ENCODE results near the gene TGFBR3.

TGFBR3 gene

DNA sequence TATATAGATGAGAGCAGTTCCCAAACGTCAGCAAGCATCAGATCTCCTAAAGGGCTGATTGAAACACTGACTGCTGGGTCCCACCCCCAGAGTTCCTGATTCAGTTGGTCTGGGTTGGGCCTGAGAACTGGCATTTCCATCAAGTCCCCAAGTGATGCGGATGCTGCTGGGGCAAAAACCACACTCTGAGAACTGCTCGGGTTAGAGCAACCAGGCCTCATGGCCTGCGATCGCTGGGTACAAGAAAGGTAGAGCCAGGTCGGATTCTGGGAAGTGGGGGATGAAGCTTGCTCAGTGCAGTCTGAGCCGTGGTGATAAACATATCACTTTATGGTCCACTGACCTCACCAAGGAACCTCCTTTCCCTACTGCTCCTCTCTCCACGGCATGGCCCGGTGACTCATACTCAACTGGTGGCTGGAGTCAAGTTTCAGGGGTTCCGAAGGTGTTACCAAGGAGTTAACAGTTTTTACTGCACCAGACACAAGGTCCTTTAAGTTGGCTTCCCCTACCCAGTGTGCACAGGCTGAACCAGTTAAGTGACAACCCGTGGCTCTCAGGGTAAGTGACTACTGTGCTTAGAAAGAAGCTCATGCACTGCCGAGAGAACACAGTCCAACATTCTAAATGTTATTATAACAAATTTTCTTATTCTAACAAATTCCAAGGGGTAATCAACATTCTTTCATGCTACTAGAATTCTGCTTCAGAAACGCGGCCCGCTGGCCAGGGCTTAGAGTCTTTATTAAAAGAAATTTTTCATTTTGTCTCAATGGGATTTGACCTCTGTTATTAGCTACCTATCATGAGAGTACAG is 153.5 kb downstream of the TGFBR3 start:
- DNase-seq (ENCODE audit: low spot score), result no peak

DNA sequence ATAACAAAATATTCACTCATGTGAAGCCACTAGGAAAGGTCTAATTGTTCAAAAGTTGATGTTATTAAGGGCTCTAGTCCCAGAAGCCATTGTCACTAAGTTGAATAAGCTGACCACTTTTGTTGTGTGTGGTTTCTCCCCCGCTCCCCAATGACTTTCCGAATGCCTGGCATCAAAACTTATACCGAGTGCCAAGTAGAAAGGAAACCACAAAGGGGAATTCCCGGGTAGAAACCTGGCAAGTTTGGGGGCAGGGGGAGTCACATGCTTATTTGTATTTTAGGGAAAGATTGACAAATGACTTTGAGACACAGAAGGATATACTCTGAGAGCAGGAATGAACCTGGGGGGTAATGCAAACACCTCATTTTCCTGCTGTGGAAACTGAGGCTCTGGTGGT is 154.1 kb downstream of the TGFBR3 start:
- DNase-seq (ENCODE audit: low spot score), result peak; percentile 18

DNA sequence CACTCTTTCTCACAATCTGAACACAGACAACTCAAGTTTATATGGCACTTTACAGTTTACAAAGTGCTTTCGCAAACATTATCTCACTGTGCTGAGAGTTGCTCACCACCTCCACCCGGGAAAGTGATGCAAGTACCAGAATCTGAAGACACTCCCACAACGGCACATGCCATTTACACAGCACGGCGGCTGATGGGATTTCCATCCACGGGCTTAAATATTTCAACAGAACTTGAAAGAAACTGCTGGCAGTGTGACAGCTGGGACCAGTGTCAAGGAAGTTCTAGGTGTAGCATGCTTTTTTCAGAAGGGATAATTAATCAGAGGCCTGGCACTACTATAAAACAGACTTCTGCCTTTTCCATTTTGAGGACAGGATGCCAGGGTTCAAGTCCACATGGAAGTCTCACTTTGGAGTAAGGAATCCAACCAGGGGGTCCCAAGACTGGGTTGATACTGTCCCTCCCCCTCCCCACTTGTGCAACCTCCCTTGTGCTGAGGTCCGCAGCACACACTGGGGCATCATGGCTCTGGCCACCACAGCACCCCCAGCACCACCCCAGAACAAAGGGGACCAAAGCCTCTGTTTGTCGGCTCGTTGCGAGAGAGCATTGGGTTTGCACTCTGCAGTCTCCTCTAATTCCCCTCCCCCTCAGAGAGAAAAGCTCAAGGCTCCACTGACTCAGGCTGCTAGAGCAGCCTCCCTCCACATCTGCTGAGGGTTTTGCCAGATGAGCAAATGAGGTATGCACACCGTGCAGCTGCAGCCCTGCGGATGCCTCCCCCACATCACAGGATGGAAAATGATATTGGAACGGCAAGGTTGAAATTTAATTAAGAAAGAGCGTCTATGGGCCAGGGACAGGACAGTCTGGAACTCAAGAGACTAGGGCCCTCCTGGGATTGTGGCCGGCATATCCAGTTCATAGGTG is 154.9 kb downstream of the TGFBR3 start:
- no peak for DNase-seq (ENCODE audit: low spot score)

DNA sequence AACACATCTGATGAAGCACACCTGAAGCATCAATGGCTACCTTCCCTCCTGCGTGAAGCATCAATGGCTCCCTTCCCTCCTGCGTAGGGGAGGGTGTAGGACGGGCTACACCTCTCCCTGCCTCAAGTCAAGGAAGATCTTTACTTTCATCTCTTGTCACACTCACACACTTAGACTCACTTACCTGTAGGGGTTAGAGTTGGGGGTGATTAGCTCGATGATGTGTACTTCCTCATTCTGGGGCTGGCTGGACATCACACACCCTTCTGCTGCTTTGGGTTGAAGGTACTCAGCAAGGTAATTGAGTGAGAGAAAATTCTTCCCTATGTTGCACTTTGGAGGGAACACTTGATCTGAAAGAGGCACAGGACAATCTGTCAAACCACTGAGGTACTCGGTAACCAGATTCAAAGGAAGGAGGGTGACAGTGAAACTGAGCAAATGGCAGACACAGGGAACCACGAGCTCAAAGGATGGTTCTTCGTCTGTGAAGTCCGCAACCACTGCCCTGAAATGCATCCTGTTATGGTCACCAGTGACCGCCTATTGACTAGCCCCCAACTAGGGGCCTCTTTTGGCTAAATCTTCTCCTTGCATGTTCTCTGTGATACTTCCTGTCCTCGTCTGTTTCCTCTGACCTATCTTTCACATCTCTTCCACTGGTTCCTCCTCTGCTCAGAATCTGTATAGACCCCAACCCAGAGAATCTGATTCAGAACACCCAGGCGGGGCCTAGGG is 156.2 kb downstream of the TGFBR3 start:
- DNase-seq (ENCODE audit: low spot score), result no peak

DNA sequence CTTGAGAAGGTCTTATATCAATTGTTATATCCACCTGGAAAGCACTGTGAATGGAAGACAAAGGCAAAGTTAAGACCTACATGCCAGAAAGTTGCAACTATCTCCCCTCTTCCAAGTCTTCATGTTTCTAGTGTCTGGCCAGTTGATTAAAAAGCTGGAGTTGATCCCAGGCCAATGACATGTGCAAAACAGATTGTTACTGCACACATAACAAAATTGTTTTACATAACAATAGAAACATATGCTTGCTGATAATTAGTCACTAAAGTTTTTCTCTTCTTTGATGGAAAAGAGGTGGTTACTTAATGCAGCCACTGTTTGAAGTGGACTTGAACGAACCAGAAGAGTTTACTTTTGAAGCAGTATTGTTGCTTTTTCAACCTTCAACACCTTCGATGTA is 158.2 kb downstream of the TGFBR3 start:
- DNase-seq (ENCODE audit: low spot score), result no peak

DNA sequence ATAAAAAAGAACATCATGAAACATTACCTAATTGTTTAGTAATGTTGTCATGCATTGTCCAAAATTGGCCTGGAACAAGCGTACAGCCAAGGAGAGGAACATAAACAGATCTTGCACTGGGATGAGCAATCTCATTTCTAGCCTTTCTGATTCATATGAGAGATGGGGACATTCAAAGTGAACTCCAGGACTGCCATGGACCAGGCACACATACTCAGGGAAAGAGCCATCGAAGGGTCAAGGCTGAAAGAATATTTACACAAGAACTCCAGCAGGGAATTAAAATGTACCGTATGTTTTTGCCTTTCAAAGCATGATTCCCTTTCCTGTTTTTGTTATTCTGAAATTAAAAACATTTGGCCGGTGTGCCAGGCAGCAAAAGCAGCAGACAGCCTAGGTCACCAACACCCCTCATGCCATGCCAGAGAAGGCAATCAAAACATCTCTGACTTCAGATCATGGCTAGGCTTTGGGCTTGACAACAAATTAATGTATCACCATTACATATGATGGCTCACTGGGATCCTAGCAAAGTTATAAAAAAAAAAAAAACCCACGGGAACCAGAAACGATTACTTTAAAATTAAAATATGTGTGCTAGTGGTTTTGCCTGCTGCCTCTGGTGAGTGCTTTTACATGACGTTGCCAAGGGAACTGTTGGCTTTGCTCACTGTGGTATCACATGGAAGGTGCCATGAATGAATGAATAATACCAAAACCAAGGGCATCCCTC is 159.8 kb downstream of the TGFBR3 start:
- DNase-seq (ENCODE audit: low spot score), result no peak

DNA sequence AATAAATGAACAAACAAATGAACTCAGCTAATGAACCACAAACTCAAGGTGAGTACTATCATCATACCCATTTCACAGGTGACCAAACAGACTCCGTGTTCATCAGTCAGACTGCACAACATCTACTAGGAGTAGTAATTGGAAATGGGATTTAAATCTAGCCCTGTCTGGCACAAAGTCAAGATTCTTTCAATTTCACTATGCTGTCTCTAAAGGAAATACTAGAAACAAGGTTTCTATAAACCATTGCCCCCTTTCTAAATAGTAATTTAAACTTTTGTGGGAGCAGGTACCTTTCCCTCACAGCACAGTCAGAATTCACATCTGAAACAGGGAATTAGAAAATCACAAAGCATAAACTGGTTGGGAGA is 160.3 kb downstream of the TGFBR3 start:
- no peak for DNase-seq (ENCODE audit: low spot score)

DNA sequence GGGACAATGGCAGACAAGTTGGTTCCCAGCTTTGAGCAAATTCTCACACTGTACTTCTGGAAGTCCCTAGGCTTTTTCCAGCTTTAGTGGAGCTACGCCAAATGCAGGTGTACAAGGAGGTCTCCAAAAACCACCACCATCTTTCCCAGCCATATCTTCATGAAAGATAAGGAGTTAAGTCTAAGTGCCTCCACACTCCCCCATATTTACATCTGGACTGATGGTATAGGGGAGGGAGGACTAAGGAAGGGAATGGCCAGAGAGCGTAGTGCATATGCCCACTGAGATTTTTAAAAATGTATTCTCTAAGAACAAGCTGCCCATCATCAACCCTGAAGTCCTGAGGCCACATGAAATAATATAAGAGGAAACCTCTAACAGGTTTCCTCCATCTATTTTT is 161.3 kb downstream of the TGFBR3 start:
- no peak for DNase-seq (ENCODE audit: low spot score)

DNA sequence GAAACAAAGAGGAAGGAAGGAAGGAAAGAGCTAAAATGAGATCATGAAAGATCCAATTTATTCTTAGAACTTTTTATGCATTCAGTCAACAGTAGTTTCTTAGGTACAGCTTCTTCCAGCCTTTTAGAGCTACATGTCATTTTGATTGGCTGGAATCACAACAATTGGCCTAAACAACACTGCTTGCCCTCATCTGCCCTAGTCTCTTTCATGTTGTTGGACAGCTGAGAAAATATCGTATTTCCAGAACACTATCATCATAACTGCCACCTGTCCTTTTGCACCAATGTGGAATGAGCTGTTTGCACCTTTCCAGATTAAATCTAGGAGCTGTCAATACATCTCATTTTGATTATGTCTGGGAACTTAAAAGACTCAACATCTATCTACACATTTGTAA is 161.7 kb downstream of the TGFBR3 start:
- DNase-seq (ENCODE audit: low spot score), result no peak

DNA sequence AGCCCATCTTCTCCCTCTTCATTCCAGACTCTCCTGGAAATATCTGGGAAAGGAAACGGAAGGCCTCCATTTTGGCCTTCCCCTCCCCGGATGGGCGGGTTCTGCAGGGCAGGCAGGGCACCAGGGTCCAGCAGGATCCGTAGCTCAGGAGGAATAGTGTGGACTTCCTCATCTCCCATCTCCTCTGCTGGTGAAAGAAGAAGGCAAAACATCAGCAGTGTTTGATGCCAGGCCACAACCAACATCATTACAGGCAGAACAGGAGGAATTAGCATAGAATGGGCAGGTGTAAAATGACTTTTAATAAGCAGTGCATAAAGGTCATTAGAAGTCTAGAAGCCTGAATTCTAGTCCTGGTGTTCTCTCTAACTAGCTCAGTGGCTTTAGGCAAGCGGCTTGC is 165.9 kb downstream of the TGFBR3 start:
- DNase-seq (ENCODE audit: low spot score), result no peak

DNA sequence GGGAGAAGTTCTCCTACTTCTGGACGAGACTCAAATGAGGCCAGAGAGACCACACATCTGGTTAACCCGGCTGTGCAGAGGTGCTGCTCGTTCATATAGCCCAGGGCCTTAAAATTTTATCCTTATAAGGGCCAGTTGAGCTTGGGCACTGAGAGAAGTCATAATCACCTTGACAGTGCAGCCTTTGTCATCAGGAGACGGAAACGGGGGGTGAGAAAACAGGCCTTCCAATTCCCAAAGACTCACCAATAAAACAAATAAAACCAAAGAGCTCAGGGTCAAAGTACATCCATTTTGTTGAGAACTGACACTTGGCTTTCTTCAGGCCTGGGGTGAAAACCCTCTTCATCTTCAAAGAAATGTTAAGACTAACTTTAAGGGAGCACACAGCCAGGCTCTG is 167.1 kb downstream of the TGFBR3 start:
- no peak for DNase-seq (ENCODE audit: low spot score)

DNA sequence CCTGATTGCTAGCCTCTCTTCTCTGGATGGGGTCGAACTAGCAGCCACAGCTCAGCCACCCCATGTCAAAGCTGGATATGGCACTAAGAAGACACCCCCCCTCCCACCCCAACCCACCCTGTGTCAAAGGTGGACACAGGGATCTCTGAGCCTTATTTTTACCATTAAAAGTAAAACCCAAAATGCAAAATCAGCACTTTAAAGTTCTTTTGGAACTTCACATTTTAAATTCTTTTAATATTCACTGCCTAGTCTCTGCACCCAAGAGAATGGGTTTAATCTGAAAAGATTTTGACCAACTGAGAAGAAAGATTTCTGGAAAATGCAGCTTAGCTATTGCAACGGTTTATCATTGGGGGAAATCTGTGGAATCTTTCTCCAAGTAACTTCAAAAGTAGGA is 167.6 kb downstream of the TGFBR3 start:
- no peak for DNase-seq (ENCODE audit: low spot score)

DNA sequence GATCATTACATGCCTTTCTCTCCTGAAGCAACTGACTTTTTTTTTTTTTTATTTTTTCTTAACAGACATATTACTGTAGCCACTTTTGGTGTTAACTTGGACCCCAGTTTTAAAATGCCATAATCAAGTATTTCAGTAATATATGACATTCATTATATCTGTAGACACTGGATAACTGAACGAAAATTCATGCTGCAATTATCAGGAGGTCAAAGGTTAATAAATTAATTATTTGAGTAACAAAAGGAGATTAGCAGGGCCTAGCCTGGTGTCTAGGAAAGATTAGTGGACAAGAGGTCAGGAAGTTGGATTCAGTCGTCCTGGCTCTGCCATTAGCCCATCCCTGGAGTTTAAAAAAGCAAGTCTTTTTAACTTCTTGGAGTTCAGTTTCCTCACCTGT is 168.1 kb downstream of the TGFBR3 start:
- DNase-seq (ENCODE audit: low spot score), result no peak

DNA sequence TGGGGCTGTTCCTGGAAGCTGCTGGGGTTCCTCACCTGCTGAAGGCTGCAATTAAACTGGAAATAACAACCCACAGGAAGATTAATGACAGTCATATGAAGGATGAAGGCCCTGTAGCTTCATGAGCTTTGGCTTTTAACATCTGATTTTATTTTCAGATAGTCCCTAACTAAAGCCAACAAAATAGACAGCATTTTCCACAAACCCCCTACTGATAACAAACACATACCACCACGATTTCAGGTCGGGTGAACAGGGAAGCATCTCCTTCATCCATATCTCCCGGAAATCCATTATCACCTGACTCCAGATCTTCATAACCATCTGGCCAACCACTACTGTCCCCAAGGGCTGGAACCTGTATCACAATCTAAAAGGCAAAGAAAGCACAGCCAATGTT is 169.6 kb downstream of the TGFBR3 start:
- no peak for DNase-seq (ENCODE audit: low spot score)

DNA sequence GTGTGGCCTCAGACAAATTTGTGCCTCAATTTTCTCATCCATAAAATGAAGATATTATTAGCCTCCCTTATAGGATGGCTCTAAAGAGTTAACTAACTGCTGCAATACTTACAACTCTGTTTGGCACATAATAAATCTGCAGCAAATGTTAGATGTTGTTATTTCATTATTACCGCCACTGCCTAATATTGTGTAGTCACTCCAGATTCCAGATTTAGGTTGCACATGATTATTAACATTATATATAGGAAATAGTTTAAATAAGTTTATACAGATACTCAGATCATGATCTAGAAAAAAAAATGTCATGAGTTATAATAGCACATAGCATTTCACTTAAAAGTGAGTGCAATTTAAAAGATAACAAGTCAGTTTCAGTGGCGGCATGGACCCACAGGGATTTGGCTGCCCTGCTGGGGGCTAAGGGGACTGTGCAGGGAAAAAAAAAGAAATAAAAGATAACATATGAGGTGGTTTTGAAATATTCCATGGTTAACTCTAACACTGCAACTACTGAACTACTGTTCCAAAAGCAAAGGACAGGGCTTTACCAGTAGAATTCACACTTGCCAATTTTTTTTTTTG is 170.4 kb downstream of the TGFBR3 start:
- no peak for DNase-seq (ENCODE audit: low spot score)

DNA sequence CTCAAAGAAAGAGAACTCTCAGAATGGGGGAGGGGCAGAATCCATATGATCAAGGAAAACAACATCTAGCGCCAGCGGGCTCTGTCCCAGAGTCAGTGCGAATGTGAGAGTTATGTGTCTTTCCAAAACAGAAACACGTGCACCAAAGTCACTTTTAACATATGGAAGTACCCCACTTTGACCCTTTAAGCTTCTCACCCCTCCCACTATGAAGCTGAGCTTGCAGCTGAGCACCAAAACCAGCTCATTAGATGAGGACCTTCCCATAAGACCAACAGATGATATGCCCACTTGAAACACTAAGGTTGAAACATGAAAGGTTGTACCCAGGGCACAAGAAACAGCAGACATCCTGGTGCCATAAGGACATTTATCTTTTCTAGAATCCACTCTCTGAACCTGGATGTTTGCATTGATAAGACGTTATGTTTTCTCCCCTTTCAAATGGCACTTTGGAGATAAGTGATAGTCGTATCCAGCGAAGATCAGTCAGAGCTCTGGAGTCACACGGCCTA is 171.0 kb downstream of the TGFBR3 start:
- no peak for DNase-seq (ENCODE audit: low spot score)

DNA sequence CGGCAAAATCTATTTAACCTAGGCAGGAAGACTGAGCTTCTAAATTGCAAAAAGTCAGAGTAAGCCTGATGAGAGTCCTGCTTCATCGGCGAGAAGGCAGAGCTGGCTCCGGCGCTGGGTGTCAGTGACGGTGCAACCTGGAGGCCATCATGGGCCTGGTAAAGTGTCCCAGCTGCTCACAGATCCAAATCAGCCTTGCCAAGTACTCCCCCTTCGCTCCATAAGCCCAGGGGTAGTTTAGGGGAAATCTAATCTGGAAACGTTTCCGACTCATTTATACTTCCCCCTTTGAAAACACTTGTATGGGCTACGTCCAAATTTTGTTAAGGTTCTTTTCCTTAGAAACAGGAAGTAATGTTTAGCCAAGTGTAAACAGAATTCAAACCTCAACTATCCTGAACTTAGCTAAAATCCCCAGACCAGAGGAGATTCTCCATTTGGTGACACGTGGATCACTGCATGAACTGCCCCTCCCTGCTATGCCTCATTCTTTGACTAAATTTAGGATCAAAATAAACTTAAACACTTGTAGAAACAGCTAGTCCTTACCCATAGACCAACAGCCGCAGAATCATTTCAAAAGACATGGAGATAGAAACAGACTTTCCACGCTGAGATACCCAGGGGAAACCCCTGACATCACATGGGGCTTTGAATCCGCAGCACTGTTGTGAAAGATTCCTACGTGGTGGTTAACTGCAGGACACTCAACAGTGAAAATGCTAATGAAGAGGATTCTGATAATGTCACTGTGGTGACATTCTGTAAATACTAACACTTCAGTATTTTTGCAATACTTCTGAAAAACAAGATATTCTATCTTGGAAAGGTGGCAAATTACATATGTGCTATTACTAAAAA is 172.7 kb downstream of the TGFBR3 start:
- no peak for DNase-seq (ENCODE audit: low spot score)

DNA sequence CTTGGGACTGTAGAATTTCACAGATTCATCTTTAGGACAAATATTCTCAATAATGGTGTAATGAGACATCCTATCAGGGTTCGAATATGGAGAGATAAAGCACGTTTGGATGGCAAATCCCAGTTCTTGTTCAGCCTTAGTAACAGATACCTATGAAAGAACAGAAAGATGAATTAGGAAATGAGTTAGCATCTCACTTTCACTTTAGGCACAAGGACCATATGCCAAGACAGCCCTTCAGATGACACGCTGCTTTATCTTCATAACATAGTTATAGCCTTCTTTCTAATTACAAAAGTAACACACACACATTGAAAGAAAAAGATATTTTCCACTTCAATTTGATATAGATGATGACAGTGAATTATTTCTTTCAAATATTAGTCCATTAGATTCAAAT is 173.6 kb downstream of the TGFBR3 start:
- DNase-seq (ENCODE audit: low spot score), result no peak

DNA sequence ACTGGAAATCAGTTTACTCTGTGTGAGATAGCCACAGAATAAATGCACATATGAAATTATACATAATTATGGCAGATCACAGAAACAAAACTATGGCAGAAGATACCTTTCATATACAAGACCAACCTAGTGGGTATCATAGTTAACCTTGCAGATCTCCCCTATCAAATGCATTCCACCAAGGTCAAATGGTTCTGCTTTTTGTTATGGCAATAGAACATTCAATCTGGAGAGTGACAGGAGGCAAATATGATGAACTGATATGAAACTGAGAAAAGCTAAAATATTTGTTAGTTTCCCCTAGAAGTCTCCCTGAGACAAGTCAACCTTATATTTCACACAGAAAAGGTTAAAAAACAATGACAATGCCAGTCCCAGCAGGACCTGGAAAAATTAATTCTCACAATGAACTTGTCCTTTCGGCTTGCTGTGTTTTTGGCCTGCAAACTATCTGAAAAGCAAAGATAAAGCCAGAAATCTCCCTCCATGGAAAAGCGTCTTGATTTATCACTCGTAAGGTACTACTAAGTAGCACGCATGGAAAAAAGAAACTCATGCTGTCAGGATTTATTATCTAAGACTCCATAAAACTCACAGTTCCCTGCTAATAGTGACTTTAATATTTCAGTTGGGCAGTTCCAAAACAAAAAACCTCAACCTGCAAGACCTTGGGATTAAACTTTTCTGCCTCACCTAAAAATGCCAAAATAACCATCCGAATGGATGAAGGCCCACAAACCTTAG is 174.3 kb downstream of the TGFBR3 start:
- no peak for DNase-seq (ENCODE audit: low spot score)

DNA sequence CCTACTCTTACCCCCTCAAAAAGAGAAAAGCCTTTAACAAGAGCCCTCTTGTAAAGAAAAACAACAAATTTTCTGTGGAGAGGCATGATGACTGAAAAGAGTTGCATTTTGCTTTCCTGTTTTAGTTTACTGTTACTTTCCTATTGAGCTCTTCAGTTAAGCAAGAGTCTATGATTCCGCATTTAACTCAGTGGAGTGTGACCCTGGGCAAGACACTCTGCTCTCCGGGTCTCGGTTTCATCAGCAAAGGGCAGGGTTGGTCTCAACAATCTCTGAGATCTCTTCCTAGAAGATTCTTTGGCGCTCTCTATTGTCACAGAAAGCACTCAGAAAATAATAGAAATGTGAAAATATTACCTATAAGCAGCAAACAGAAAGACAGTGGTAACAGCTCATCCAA is 175.7 kb downstream of the TGFBR3 start:
- no peak for DNase-seq (ENCODE audit: low spot score)
